C4-2B (cell line): ENCODE results near the gene HOXB1.

Experiments used
- ZFX ChIP-seq: fragments of 450-650 bp; IDR thresholded peaks from 2 replicates; pipeline ENCODE4 v1.6.1; 2017
- TF ChIP-seq, protein P1 (sequence below): fragments of 450-650 bp; conservative IDR thresholded peaks from 2 replicates; pipeline ENCODE4 v1.5.1; 2017; ENCODE audit warnings: mild to moderate bottlenecking

- TF ChIP-seq, protein P1, sequence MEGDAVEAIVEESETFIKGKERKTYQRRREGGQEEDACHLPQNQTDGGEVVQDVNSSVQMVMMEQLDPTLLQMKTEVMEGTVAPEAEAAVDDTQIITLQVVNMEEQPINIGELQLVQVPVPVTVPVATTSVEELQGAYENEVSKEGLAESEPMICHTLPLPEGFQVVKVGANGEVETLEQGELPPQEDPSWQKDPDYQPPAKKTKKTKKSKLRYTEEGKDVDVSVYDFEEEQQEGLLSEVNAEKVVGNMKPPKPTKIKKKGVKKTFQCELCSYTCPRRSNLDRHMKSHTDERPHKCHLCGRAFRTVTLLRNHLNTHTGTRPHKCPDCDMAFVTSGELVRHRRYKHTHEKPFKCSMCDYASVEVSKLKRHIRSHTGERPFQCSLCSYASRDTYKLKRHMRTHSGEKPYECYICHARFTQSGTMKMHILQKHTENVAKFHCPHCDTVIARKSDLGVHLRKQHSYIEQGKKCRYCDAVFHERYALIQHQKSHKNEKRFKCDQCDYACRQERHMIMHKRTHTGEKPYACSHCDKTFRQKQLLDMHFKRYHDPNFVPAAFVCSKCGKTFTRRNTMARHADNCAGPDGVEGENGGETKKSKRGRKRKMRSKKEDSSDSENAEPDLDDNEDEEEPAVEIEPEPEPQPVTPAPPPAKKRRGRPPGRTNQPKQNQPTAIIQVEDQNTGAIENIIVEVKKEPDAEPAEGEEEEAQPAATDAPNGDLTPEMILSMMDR = no peak
- TF ChIP-seq ZFX = no peak
Measured at GRCh38 chr17:48514477-48514876, 16.3 kb downstream of the HOXB1 start.
